Fibroblast of lung (primary cell): ENCODE results near the gene TMEM183A. TPM values are rescaled to one million over a fixed set of nuclear protein-coding genes. Genes with fewer than 3 reads are reported as not detected.
A peak's percentile ranks its signal among the peaks of the same experiment; 100 is the strongest.

ENCODE experiments used
- DNase-seq, 2 donors: peaks; one replicate each; pipeline versions ENCODE4 v3.0.0 to v3.0.0-alpha.2; 2010; ENCODE audit warnings: low read depth in 2 of 2
- H2AFZ ChIP-seq: 2 replicates; pipeline ENCODE4 v1.5.1; 2012; ENCODE audit warnings: low read length, control low read depth, inconsistent platforms
- H3K27ac ChIP-seq: 2 replicates; pipeline ENCODE4 v1.5.1; 2011; ENCODE audit warnings: low read length, control low read depth; ENCODE audit not compliant: insufficient read depth
- H3K27me3 ChIP-seq: 2 replicates; pipeline ENCODE4 v1.5.1; 2011; ENCODE audit warnings: mild to moderate bottlenecking, low read length; ENCODE audit not compliant: control insufficient read depth, insufficient read depth
- H3K36me3 ChIP-seq: 2 replicates; pipeline ENCODE4 v1.5.1; 2011; ENCODE audit warnings: low read length; ENCODE audit not compliant: control insufficient read depth, insufficient read depth
- H3K4me1 ChIP-seq: 2 replicates; pipeline ENCODE4 v1.5.1; 2011; ENCODE audit warnings: low read length; ENCODE audit not compliant: control insufficient read depth, insufficient read depth; ENCODE audit errors: extremely low read depth
- H3K4me2 ChIP-seq: 2 replicates; pipeline ENCODE4 v1.5.1; 2011; ENCODE audit warnings: low read length, control low read depth; ENCODE audit not compliant: insufficient read depth; ENCODE audit errors: extremely low read depth
- H3K4me3 ChIP-seq, 4 experiments: fragments of 200-600 bp in 1 of 4; sonication (generic) in 1 of 4; replicated peaks in 1 of 4; 2 replicates each; pipeline ENCODE4 v1.5.1; 2011 to 2016; ENCODE audit warnings: low read length in 4 of 4, low read depth in 3 of 4, mild to moderate bottlenecking in 3 of 4, control low read depth in 2 of 4, inconsistent platforms in 1 of 4, mixed read lengths in 1 of 4; ENCODE audit not compliant: insufficient read depth in 1 of 4; ENCODE audit errors: control extremely low read depth in 1 of 4
- H3K79me2 ChIP-seq: 2 replicates; pipeline ENCODE4 v1.5.1; 2012; ENCODE audit warnings: mild to moderate bottlenecking, low read length, inconsistent platforms; ENCODE audit not compliant: control insufficient read depth, insufficient read depth
- H3K9ac ChIP-seq: 2 replicates; pipeline ENCODE4 v1.5.1; 2011; ENCODE audit warnings: mild to moderate bottlenecking, low read length, control low read depth; ENCODE audit not compliant: insufficient read depth
- H3K9me3 ChIP-seq: 2 replicates; pipeline ENCODE4 v1.5.1; 2012; ENCODE audit warnings: low read depth, low read length; ENCODE audit not compliant: control insufficient read depth, insufficient read depth
- H4K20me1 ChIP-seq: 2 replicates; pipeline ENCODE4 v1.5.1; 2011; ENCODE audit warnings: low read length; ENCODE audit not compliant: control insufficient read depth, insufficient read depth; ENCODE audit errors: extremely low read depth
- EZH2 ChIP-seq: IDR thresholded peaks from 2 replicates; pipeline ENCODE4 v1.5.1; 2012; ENCODE audit warnings: low read length, control low read depth, mild to moderate bottlenecking; ENCODE audit errors: missing control alignments
- polyA plus RNA-seq, 2 donors: library from polyadenylated mRNA; depleted of rRNA in 1 of 2; stranded (reverse) in 1 of 2; unstranded in 1 of 2; fragments of >200 nt; gene quantifications; 2 replicates each; pipeline ENCODE4 v1.2.1, GENCODE V29; 2011 to 2012; ENCODE audit warnings: missing spikeins in 1 of 2
- total RNA-seq: library from RNA; depleted of rRNA; stranded (reverse); fragments of >200 nt; gene quantifications from 2 replicates; pipeline ENCODE4 v1.2.1, GENCODE V29; 2014
- TF ChIP-seq, protein P1 (sequence below), 2 donors: IDR thresholded peaks in 1 of 2; conservative IDR thresholded peaks in 1 of 2; 1 replicate in 1 of 2; 2 replicates in 1 of 2; pipeline ENCODE4 v1.5.1; 2011 to 2012; ENCODE audit warnings: low read length in 2 of 2, control low read depth in 1 of 2, inconsistent platforms in 1 of 2, low read depth in 1 of 2, mild to moderate bottlenecking in 1 of 2

TMEM183A gene
- total and polyA plus RNA-seq, 2 donors (not counting 1 experiment from before 2014, with no cell fraction given): 74.2 to 74.5 TPM

DNA sequence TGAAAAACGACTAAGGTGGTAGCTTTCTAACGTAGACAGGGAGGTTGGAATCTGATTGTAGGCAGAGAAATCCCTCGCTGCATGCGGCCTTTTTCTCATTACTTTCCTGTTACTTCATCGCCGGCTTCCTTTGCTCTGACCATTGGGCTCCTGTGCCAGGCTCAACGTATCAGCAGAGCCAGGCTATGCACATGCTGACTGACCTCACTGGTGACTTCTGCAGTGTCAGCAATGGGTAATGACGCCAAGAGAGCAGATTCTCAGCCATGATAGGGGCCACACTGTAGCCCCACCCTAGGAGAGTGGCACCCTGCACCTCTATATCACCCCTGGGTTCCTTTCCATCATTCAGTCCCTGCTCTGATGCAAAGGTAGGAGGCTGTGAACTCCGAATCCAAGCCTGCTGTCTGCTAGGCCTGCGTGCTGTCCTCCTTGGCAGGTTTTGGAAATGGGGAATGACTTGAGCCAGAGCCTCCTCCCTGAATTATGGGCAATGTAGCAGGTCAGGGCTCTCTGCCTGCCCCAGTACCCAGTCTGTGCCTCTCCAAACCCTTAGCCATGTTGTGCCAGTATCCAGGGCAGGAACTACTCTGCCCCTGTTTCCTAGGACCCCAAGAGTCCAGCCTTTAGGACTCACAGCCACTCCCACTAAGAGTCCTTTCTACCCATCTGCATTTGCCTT, 30.5 kb downstream of the TMEM183A start:
- Histone ChIP-seq H3K27me3 (peaks cover 2% of the 10 kb centered on the region), H3K4me2 (no peak overlapping the region), H4K20me1 (no peaks in the 10 kb centered on the region), H3K79me2 (no peaks in the 10 kb centered on the region), H3K9ac (no peak overlapping the region), H3K4me1 (peaks cover 19% of the 10 kb centered on the region), H2AFZ (no peak overlapping the region), H3K27ac (no peak overlapping the region), H3K4me3 (no peak overlapping the region), H3K9me3 (no peaks in the 10 kb centered on the region), H3K36me3 (no peaks in the 10 kb centered on the region)
- DNase-seq: no peak
- TF ChIP-seq, protein P1, sequence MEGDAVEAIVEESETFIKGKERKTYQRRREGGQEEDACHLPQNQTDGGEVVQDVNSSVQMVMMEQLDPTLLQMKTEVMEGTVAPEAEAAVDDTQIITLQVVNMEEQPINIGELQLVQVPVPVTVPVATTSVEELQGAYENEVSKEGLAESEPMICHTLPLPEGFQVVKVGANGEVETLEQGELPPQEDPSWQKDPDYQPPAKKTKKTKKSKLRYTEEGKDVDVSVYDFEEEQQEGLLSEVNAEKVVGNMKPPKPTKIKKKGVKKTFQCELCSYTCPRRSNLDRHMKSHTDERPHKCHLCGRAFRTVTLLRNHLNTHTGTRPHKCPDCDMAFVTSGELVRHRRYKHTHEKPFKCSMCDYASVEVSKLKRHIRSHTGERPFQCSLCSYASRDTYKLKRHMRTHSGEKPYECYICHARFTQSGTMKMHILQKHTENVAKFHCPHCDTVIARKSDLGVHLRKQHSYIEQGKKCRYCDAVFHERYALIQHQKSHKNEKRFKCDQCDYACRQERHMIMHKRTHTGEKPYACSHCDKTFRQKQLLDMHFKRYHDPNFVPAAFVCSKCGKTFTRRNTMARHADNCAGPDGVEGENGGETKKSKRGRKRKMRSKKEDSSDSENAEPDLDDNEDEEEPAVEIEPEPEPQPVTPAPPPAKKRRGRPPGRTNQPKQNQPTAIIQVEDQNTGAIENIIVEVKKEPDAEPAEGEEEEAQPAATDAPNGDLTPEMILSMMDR (conservative IDR thresholded peaks at IDR 0.05 in 1 of 2, IDR thresholded peaks at IDR 0.05 in 1 of 2; ENCODE audit: low read depth in 1 of 2, low read length in 2 of 2): no peak
- no peak for TF ChIP-seq EZH2

DNA sequence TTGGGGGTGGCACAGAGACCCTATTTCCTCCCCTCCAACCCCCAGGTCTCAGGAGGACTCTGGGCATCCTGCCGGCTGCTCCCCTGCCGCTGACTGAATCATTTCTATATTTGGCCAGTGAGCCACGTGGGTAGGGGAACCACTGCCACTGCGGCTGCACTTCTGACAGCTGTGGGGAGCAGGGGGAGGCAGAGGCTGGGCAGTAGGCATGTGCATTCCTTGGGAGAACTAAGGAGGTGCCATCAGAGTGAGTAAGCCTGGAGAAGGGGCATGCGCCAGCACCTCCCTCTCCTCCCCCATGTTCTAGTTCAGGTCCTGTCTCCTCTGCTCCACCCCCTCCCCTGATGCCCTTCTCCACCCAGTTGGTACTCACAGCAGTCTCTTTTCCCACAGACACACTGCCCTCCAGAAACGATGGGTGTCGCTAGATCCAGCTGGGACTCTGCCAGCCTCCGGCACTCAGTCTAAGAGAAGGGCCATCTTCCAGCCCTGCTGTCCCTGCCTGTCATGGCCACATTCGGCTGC, 31.1 kb downstream of the TMEM183A start:
- H3K4me1 ChIP-seq: peaks cover 19% of the 10 kb centered on the region
- no peak overlapping the region for H3K27ac ChIP-seq
- H2AFZ ChIP-seq: no peak overlapping the region

DNA sequence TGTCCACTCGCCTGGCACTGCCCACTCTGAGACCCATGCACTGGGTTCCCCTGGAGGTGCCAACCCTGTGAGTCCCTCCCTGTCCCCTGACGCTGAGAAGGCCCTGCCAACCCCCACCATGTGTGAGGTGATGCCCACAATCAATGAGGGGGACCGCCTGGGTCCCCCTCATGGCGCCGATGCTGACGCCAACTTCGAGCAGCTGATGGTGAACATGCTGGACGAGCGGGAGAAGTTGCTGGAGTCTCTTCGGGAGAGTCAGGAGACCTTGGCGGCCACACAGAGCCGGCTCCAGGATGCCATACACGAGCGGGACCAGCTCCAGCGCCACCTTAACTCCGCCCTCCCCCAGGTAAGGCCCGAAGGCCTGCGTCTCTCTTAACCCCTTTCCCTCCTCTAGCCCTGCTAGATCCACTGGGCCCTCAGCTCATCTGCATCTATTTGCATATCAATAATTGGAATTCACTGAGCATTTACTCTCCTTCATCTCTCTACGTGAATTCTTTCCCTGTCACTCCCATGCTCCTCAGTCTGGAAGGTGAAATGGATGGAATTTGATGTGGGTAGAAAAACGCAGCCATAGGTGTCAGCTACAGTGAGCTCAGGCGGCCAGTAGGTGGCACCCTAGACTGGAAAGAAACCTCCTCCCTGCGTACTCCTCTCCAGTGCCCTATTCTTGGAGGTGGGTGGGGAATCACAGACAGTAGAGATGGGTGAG, 31.9 kb downstream of the TMEM183A start:
- peaks cover 19% of the 10 kb centered on the region for H3K4me1 ChIP-seq
- no peak overlapping the region for H3K9ac ChIP-seq
- no peaks in the 10 kb centered on the region for H4K20me1 ChIP-seq
- H3K36me3 ChIP-seq: no peaks in the 10 kb centered on the region
- no peak overlapping the region for H3K4me3 ChIP-seq
- no peak for TF ChIP-seq EZH2
- TF ChIP-seq, protein P1 (conservative IDR thresholded peaks at IDR 0.05 in 1 of 2, IDR thresholded peaks at IDR 0.05 in 1 of 2; ENCODE audit: low read depth in 1 of 2, low read length in 2 of 2): peak; percentile 86 to 92
- no peaks in the 10 kb centered on the region for H3K79me2 ChIP-seq
- peak; percentile 48 to 67 for DNase-seq
- H3K27me3 ChIP-seq: no peaks in the 10 kb centered on the region
- no peak overlapping the region for H3K4me2 ChIP-seq
- H2AFZ ChIP-seq: no peak overlapping the region
- H3K9me3 ChIP-seq: no peaks in the 10 kb centered on the region
- no peak overlapping the region for H3K27ac ChIP-seq

More for the DNA sequence above, 31.1 kb downstream of the TMEM183A start:
- DNase-seq: peak; percentile 69 to 85
- Histone ChIP-seq H3K9ac (no peak overlapping the region), H4K20me1 (no peaks in the 10 kb centered on the region), H3K9me3 (no peaks in the 10 kb centered on the region), H3K79me2 (no peaks in the 10 kb centered on the region), H3K4me2 (no peak overlapping the region), H3K27me3 (no peaks in the 10 kb centered on the region), H3K4me3 (no peak overlapping the region), H3K36me3 (no peaks in the 10 kb centered on the region)
- TF ChIP-seq, protein P1 (conservative IDR thresholded peaks at IDR 0.05 in 1 of 2, IDR thresholded peaks at IDR 0.05 in 1 of 2; ENCODE audit: low read depth in 1 of 2, low read length in 2 of 2): peak in 1 of 2 donors; percentile 21
- TF ChIP-seq EZH2: no peak
